Inferior parietal cortex (tissue), 1 donor: ENCODE measurements around the gene SHROOM3.
"Not testable (repeated sequence)": the region's sequence is repeated elsewhere in the genome, so short reads cannot be mapped to it uniquely, and the experiment has no call there.

Source experiments
- DNase-seq: peaks from one replicate; pipeline ENCODE4 v3.0.0-alpha.2; 2016; ENCODE audit errors: extremely low spot score

The SHROOM3 gene

GRCh38 chr4:76445911-76446310, 10.9 kb downstream of the SHROOM3 start:
- no peak for DNase-seq

DNA sequence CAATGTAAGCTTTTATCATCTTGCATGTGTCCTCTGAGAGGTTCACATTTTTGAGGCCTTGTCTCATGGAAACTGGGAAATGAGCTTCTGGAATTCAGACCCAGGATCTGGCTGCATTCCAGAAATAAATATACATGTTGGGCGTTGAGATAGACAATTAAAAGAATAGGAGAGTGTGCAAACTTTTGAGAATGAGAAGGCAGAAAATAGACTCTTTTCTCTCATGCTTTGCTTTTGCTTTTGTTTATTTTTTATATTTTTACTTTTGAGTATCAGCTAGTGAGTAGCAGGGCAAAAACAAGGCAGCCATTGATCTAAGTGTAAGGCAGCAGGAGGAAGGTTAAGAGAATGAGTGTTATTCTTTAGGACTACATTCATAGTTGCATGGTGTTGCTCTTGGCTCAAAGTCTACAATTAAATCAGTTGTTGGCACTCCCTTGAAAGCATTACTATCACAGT, 12.4 kb downstream of the SHROOM3 start:
- no peak for DNase-seq

DNA sequence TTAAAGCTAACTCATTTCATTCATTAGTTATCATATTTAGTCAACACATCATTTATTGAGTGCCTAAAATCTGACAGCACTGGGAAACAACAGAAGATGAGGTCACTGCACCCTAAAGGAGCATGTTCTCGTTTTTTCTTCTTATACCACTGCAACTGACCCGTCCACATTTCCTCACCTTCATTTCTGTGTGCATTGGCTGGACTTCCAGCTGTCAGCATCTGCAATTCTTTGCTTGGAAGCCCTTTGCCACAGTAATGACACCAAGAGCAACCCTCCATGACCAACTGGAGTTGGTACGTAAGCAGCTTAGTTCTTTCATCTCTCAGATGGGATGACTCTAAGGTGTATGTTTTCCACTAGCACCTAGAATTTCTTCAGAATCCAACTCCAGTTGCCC, 13.2 kb downstream of the SHROOM3 start:
- no peak for DNase-seq

- no peak for DNase-seq
Observed at GRCh38 chr4:76449362-76449767, 14.3 kb downstream of the SHROOM3 start.

- DNase-seq, result no peak
Observed at GRCh38 chr4:76449833-76450232, 14.8 kb downstream of the SHROOM3 start.

- DNase-seq, result no peak
Observed at GRCh38 chr4:76453232-76453631, 18.2 kb downstream of the SHROOM3 start.

GRCh38 chr4:76454073-76454472, 19.0 kb downstream of the SHROOM3 start:
- DNase-seq, result not testable (repeated sequence)

DNA sequence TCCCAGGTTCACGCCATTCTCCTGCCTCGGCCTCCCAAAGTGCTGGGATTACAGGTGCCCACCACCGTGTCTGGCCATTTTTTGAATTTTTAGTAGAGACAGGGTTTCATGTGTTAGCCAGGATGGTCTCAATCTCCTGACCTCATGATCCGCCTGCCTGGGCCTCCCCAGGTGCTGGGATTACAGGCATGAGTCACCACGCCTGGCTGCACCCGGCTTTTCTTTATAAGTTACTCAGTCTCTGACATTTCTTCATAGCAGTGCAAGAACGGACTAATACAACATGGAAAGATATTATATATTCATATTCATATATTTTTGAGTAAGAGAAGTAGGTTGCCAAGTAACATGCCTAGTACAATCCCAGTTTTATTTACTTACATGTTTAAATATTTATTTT, 22.9 kb downstream of the SHROOM3 start:
- no peak for DNase-seq

- no peak for DNase-seq
Observed at GRCh38 chr4:76458297-76458696, 23.3 kb downstream of the SHROOM3 start.

DNA sequence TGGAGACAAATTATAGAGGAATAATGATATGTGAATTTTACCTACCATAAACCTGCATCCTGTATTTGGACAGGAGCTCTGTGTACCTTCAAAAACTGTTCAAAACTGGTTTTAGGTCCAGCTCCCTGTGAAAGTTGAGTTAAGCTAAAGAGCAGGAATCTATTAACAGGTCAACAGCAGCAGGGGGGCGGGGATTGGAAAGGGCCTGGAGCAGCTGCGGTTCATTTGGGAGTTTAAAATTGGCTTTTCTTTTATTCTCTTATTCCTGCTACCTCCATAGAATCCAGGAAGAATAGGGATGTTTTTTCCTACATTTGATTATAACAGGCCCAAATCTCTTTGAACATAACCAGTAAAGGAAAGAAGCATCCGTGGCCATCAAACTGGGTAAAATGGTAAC, 23.8 kb downstream of the SHROOM3 start:
- no peak for DNase-seq

DNA sequence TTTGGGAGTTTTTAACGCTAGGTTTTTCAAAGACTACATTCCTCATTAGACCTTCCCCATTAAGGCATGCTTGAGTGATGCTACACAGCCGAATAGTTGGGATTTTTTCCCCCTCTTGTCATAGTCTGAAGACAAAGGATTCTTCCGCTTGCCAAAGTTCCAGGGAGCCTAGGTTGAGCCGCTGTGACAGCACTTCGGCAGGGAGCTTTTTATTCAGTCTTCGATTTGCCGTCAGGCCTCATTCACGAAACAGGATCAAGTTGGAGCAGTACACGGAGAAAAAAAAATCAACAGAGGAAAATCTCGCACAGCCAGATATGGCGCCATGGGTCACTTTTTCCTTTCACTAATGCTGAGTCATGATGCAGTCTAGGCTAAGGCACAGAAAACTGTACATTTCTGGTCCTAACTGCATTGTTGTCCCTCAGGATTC, 24.3 kb downstream of the SHROOM3 start:
- no peak for DNase-seq

DNA sequence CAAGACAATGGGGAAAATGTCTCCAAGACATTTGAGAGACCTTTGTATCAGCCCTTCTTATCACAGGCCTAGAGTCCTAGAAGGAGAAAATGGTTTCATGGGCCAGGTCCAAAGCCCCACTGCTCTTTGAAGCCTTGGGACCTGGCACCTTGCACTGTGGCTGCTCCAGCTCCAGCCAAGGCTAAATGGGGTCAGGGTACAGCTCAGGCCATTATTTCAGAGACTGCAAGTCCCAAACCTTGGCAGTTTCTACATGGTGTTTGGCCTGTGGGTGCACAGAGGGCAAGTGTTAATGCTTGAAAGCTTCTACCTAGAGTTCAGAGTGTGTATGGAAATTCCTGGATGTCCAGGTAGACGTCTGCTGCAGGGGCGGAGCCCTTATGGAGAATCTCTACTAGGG, 28.5 kb downstream of the SHROOM3 start:
- no peak for DNase-seq

GRCh38 chr4:76470064-76470463, 35.0 kb downstream of the SHROOM3 start:
- DNase-seq, result no peak

- no peak for DNase-seq
Observed at GRCh38 chr4:76470532-76470931, 35.5 kb downstream of the SHROOM3 start.

- DNase-seq, result no peak
Observed at GRCh38 chr4:76476571-76476970, 41.5 kb downstream of the SHROOM3 start.

GRCh38 chr4:76484654-76485053, 49.6 kb downstream of the SHROOM3 start:
- no peak for DNase-seq

- DNase-seq, result no peak
Observed at GRCh38 chr4:76485450-76485849, 50.4 kb downstream of the SHROOM3 start.

GRCh38 chr4:76486588-76487276, 51.7 kb downstream of the SHROOM3 start:
- no peak for DNase-seq

GRCh38 chr4:76487621-76488020, 52.6 kb downstream of the SHROOM3 start:
- no peak for DNase-seq

GRCh38 chr4:76488455-76488854, 53.4 kb downstream of the SHROOM3 start:
- DNase-seq, result no peak

DNA sequence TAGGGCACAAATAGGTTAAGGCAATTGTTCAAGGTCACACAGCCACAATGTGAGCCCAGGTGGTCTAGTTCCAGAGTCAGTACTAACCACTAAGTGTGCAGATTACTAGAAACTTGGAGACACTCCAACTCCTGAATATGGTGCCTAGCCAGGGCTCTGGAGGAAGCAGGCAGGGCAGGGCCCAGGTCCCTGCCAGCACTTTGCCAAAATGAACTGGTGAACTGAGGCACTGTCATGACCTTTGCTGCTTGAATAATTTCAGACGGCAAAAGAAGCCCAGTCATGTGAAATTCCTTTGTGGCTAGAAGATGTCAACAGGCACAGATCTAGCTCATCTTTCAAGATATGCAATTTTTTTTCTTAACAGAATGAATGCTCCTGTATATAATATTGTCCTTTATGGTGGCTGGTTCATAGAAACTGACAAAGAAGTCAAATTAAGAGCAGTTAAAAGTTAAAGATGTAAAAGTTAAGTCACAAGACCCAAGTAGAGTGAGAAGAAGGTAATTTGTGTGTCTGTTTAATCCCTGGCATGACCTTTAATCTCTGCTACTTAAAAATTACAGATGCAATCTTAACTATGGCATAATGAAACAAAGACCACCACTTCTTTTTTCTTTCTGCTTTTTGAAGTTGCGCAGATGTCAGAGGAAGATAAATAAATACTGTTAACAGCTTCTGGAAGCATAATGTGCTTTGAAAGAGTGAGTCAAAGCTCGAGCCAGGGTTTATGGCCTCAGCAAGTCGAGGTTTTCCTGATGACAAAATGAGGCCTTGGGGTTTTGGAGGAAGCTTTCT, 54.1 kb downstream of the SHROOM3 start:
- no peak for DNase-seq

DNA sequence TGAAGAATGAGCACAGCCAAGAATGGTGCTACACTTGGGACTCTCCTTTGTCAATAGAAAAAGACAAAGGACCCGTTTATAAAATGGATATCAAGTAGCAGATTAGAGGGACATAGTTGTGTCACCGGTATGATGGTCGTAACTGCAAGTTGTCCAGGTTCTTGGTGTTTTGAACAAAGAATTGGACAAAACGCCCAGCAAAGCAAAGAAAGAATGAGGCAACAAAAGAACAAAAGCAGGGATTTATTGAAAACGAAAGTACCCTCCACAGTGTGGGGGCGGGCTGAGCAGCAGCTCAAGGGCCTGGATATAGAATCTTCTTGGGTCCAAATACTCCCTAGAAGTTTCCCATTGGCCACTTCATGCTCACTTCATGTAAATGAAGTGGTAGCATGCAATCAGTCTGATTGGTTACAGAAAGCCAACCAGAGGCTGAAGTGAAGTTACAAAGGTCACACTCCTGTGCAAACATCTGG, 54.7 kb downstream of the SHROOM3 start:
- no peak for DNase-seq

DNA sequence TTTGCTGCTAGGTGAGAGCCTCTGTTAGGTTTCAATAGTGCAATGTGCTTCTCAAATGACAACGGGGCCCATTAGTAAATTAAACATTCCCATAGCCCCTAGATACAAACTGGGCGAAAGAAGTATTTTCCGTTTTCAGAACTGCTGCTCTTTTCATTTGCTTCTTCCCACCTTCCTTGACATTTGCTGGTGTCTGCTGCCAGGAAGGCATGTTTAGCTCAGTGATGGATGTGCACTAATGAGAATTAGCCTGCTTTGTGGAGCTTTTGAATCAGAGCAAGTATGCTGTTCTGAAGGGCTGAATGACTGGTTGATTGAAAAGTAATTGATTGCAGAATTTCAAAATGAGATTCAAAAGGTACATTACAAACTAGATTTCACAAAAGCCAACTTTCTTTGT, 57.0 kb downstream of the SHROOM3 start:
- no peak for DNase-seq
